PC-9 (cell line): ENCODE data around the gene SPOP.

Experiments used
- CTCF ChIP-seq: fragments of 200-600 bp; sonication (generic); conservative IDR thresholded peaks from 2 replicates; pipeline ENCODE4 v1.6.1; 2017; ENCODE audit warnings: mixed run types, antibody characterized with exemption, mild to moderate bottlenecking, moderate library complexity
- EZH2 ChIP-seq: fragments of 200-600 bp; sonication (generic); IDR thresholded peaks from 2 replicates; pipeline ENCODE4 v1.8.0; 2017; ENCODE audit warnings: antibody characterized with exemption, low read depth

- no peak for TF ChIP-seq EZH2
- peak; percentile 38; the same call in 1 of the 2 replicates for TF ChIP-seq CTCF
These were observed 61.8 kb downstream of the SPOP start for GRCh38 chr17:49616086-49616485.
